HG02610 (cell line): ENCODE data around the gene KRTAP5-2.

Experiments
- ATAC-seq: cut with Tn5 transposase; IDR thresholded peaks from one replicate; pipeline ENCODE4 v1.9.1; 2021; ENCODE audit warnings: mild to moderate bottlenecking, moderate library complexity; ENCODE audit not compliant: unreplicated experiment

KRTAP5-2 gene

DNA sequence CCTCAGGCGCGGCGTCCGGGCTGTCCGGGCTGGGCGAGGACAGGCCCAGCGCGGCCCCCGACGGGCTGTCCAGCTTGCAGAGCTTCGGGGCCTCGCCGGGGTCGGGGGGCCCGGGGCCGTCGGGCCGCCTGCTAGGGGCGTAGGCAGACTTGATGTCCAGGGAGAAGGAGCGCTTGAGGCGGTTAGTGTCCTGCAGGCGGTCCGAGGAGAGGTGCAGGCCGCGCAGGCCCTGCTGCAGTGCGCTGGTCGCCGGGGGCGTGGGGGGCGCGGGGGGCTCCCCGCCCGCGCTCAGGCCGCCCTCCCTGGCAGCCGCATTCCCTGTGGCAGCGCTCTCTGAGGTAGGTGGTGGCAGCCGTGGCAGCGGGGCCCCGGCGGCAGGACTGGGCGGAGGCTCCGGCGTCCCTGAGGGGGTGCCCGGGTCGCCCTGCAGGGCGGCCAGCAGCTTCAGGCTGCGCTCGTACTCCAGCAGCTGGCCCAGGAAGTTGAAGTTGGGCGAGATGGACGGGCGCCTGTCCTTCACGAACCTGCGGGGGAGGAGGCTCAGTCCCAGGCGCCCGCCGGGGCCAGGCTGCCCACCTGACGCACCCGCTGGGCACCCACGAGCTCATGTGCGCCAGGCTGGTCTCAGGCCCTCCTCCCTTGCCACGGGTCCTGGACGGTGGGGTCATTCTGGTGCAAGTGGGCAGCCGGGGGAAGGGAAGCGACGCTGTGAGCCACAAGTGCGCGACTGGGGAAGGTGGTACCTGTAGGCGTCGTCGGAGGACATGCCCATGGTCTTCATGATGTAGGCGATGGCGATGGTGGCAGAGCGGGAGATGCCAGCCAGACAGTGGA is 40.8 kb downstream of the KRTAP5-2 start:
- ATAC-seq: no peak

DNA sequence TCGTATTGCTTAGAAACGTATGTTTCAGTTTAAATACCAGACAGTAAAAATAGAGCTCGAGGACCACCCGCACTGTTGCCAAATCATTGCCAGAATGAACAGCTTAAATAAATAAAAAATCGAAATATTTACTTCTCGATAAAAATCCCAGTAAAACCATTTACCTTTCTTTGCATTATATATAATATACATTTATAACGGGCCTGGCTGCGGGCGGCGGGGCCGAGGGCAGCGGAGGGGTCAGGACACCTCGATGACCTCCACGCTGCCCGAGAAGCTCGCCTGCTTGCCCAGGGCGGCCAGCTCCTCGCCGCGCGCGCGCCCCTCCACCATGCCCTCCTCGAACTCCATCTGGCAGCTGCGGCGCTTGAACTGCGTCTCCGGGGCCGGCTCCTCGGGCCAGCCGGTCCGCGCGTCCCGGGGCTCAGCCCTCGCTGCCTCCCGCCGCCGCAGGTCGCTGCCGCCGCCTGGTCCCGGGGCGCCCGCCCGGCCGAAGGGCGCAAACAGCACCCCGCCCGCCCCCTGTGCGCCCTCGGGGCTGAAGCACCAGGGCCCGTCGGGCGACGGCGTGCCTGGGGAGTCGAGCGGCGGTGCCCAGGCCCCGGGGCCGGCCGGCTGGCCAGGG is 41.7 kb downstream of the KRTAP5-2 start:
- ATAC-seq: no peak

DNA sequence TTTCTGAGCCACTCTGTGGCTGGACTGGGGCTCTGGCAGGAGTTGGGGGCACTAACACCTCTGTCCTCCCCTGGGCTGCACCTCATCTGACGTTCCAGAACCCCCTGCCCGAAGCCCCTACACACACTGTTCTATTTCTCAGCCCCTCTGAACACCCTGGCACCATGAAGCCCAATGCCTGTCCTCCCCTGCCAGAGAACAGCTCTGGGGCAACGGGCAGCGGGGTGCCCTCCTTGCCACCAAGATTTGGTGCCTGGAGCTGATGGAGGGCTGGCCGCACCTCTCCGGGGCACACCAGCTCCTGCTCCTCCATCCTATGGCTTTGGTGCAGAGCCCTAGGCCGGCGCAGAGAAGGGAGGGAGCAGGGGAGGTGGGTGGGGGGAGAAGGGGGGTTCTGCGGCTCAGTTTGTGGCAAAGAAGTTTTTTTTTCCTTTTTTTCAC is 42.4 kb downstream of the KRTAP5-2 start:
- no peak for ATAC-seq

DNA sequence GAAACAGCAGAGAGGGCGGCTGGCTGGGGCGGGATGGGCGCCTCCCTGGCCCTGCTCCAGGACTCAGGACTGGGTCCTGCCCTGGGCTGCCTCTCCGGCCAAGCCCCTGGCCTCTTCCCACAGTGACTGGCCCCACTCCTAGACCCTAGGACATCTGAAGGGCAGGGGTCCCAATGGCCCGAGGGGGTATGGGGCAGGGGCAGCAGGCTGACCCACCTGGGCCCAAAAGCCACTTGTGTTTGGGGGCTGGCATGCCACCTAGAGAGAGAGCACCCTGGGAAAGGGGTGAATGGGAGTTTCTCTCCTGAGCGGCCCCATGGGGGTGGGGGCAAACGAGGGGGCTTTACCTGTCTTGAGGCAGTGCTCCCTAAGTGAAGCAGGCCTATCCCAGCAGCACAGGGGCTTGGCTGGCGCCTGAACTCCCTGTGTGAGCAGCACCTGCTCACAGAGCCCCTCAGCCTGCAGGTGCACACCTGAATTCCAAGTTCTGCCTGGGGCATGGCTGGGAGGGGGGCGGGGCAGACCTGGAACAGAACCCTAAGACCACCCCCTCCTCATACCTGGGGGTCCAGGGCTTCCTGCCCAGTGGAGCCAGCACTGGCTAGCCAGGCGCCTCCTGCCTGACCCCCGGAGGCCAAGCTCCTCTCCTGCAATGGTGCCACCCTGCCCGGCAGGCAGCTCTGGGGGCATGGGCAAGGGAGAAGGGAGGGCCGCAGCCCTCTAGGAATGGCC is 42.9 kb downstream of the KRTAP5-2 start:
- no peak for ATAC-seq

DNA sequence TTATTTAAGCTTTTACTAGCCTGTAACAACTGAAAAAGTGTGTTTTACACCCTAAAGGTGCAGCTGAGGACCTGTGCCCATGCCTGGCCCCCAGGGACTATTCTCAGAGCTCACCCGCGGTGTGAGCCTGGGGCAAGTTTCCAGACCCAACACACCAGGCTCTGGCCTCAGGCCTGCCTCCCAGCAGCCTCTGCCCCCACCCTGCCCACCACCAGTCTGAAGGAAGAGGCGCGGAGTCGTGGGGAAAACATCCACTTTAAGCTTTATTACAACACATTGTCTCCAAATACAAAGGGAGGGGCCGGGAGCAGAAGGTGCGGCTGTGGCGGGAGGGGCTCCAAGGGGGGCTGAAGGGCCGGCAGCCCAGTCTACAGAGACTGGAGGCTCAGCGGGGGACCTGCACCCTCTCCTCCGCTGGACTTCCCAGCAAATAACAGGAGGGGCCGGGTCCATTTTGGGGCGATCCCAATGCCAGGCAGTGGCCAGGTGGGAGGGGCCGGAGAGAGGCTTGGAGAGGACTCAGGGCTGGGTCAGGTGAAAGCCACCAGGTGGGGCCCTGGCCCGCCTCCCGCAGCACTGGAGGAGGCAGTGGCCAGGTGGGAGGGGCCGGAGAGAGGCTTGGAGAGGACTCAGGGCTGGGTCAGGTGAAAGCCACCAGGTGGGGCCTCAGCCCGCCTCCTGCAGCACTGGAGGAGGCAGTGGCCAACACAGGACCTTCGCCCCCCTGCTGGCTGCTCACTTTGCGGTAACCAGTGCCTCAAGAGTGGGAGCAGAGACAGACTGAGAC is 44.1 kb downstream of the KRTAP5-2 start:
- no peak for ATAC-seq

DNA sequence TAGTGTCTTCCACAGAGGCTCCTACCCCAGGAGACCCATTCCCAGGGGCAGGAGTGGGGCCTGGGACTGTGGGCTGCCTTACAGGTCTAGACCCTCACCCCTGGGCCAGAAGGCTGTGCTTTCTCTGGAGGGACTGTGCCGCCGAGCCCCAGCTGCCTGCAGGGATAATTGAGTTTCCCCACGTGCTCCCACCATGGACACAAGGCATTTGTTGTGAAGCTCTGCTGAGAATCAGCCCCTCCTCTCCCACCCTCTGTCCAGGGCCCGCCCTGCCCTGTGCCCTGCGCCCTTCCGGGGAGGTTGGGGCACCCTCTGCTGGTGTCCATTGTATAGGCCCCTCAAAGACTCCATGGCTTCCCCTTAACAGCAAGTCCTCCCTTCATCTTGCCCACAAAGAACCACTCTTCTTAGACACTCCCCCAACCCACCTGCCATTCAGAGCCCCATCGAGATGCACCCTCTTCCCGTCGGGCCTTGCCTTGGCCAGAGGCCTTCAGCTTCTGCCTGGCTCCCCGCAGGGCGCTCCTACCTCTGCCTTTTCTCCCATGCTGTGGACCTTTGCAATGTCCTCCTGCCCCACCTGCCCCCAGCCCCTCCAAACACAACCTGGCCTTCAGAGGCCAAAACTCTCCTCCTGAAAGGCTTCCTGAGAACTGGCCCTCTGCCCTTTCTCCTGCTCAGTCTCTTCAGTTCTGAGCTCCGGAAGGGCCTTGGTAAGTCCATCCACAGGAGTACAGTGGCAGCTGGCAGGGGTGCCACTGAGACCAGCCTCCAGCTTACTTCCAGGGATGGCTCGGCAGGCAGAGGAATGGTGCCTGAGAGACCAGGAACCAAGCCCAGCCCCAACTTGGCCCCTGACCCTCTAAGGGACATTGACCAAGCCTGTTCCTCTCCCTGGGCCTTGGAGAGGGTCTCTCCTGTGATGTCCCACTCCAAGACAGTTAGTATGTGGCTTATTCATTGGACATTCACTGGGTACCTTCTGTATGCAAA is 48.5 kb downstream of the KRTAP5-2 start:
- no peak for ATAC-seq

DNA sequence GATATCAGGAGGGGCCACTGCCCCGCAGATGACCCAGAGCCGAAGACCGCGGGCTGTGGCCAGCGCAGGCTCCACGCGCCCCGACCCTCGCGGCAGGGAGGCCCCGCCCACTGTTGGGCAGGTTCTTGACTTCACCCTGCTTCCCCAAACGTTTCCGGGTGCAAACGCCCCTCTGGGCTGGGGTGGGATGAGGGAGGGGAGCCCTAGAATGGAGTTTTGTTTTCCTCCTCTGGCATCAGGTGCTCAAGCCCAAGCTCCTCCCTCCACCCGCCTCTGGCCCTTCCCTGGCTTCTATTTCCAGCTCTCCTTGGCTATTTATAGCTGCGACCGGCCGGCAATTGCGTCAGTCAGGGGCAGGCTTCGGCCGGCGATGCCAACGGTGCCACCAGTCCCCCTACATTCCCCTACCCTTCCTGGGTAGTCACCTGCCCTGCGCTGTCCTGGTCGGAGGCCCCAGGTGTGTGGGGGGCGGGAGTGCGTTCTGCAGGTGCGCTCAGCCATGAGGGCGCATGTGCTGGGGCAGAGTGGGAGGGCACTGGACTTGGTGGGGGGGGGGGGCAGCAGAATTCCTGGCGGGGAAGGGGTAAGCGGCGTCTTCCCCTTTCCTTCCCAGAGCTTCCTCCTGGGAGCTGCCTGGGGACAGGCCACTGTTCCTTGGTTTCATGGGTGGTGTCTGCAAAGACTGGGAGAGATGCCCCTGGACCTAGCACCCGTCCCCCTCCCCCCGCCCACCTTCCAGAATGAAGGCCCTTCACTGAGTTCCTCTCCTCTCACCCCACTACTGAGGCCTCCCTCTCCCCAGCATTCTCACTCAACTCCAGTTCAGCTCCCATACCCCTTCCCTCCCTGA is 49.6 kb downstream of the KRTAP5-2 start:
- ATAC-seq: no peak

DNA sequence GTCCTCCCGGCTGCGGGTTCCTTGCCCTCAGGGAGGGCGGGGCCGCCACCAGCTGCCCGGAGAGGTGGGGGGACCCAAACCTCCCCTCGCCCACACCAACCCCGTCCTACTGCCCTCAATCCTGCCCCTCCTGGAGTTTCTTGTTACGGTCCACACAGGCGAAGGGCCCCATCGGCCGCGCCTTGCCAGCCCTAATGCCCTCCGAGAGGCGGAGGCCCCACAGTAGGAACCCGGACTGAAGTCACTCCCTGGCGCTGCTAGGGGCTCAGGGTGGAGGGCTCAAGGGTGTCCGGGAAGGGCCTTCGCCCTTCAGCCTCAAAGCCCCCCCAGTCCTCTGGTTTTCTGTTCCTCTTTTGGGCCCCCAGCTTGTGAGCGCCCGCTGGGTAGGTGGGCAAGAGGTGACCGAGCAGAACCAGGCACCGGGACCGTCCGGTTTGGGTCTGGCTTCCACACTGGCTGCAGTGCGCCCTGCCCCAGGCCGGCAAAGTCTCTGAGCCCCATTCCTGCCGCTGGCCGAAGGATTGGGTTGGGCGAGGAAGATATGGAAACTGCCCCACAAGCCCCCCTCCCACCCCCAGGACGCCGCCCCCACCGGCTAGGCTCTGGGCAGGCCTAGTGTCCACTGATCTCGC is 50.5 kb downstream of the KRTAP5-2 start:
- no peak for ATAC-seq
